Measurements from ENCODE around the gene KCNAB1.

KCNAB1 gene

DNA sequence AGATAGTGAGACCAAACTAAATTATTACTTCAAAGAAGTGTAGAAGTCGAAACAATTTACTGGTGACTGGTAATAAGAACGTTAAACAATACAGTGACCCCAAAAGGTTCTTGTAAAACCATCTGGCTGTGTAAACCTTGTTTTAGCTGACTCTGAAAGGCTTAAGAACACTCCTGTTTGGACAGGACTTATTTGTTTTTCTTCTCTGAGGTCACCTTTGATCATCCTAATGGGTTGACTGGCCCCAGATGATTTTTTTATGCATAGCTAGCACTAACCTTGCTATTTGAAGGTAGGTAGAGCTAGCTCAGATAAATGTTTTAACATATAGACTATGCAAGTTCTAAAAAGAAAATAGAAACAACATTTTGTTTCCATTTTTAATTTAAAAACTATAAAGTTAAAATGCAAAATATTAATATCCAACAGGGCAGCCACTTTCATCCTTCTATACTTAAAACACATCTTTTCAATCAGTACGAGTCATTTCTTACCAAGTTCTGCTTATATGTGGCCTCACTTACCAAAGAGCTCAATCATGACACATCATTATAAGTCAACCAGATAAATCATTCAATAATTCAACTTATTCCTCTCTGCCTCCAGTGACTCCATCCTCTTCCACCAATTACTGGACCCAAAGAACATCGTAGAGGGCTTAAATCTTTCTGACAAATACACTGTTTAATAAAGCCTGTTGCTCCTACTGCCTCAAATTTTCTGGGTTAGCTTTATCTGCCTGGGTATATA lies 275.8 kb downstream of the KCNAB1 start:
- H3K4me3 ChIP-seq (ENCODE audit: low read length) = no peak overlapping the region
- TF ChIP-seq, protein P1, sequence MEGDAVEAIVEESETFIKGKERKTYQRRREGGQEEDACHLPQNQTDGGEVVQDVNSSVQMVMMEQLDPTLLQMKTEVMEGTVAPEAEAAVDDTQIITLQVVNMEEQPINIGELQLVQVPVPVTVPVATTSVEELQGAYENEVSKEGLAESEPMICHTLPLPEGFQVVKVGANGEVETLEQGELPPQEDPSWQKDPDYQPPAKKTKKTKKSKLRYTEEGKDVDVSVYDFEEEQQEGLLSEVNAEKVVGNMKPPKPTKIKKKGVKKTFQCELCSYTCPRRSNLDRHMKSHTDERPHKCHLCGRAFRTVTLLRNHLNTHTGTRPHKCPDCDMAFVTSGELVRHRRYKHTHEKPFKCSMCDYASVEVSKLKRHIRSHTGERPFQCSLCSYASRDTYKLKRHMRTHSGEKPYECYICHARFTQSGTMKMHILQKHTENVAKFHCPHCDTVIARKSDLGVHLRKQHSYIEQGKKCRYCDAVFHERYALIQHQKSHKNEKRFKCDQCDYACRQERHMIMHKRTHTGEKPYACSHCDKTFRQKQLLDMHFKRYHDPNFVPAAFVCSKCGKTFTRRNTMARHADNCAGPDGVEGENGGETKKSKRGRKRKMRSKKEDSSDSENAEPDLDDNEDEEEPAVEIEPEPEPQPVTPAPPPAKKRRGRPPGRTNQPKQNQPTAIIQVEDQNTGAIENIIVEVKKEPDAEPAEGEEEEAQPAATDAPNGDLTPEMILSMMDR (IDR thresholded peaks at IDR 0.05; ENCODE audit: insufficient read depth, low read depth, low read length, missing control alignments) = no peak
- peak; percentile 4 for DNase-seq (ENCODE audit: low read depth)

DNA sequence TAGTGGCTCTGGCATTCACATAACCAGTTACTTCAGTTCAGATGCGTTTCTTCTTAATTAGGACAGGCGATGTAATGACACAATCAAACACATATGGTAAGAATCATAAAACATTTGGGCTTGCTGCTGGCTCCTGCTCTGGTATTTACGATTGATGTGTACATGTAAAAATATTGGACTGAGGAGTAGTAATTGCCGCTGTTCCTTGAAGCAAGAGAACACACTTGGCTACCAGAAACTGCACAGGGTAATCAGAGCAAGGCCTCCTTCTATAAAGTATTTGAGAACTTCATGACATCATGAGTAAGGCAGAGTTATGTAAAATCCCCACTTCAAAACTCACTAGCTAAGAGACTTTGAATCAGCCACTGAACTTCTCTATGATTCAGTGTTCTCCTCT lies 276.5 kb downstream of the KCNAB1 start:
- TF ChIP-seq, protein P1 (IDR thresholded peaks at IDR 0.05; ENCODE audit: insufficient read depth, low read depth, low read length, missing control alignments) = no peak
- H3K4me3 ChIP-seq (ENCODE audit: low read length) = no peak overlapping the region
- DNase-seq (ENCODE audit: low read depth) = no peak

DNA sequence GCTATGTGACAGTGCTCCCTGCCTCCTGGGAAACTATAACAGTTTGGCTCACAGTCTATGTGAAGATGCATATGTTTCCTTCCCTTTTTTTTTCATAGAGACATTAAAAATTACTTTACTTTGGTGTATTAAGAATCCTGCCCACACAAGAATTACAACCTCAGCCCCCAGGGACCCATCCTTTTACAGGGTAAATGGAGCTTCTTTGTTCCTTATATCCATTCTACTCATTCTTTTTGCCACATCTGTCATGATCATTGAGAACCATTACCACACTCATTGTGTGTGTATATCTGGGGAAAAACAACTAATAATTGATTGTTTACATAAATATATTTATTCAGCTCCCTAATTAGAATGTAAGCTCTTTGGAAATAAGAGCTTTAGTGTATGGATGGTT lies 277.2 kb downstream of the KCNAB1 start:
- H3K4me3 ChIP-seq (ENCODE audit: low read length) = no peak overlapping the region
- no peak for DNase-seq (ENCODE audit: low read depth)
- TF ChIP-seq, protein P1 (IDR thresholded peaks at IDR 0.05; ENCODE audit: insufficient read depth, low read depth, low read length, missing control alignments) = no peak

DNA sequence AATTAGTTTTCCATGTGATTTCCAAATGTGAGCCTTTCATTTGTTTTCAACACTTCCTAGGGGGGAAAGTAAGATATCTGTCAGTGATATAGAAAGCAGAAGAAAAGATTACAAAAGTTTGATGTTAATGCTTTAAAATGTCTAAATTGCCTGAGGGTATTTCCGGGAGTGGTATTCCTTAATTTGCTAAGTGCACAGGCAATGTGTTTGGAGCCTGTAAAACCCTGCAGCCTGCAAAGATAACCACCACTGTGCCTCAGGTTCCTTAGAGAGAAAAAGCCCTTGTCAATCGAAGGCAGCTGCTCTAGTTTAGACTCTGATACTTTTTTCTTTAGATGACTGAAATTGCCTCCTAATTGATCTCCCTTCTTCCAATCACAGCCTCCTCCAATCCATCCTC lies 279.7 kb downstream of the KCNAB1 start:
- no peak overlapping the region for H3K4me3 ChIP-seq (ENCODE audit: low read length)
- TF ChIP-seq, protein P1 (IDR thresholded peaks at IDR 0.05; ENCODE audit: insufficient read depth, low read depth, low read length, missing control alignments) = no peak
- no peak for DNase-seq (ENCODE audit: low read depth)

DNA sequence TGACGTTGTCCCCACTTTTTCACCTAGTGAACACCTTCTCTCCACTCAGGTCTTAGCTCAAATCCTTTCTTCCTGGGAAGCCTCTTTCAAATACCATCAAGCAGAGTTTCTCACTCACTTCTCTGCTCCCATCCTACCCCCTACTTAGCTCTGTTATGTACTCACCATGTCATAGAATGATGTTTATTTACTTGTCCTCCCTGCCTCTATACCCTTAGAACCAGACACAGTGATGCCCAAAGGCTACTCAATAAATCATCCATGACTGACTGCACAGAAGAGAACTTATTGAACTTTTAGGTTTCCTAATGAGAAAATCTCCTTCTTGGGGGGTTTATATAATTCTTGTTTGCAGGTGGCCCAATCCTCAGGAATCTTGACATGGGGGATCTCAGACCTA lies 280.4 kb downstream of the KCNAB1 start:
- no peak for DNase-seq (ENCODE audit: low read depth)
- H3K4me3 ChIP-seq (ENCODE audit: low read length) = no peak overlapping the region
- TF ChIP-seq, protein P1 (IDR thresholded peaks at IDR 0.05; ENCODE audit: insufficient read depth, low read depth, low read length, missing control alignments) = no peak

DNA sequence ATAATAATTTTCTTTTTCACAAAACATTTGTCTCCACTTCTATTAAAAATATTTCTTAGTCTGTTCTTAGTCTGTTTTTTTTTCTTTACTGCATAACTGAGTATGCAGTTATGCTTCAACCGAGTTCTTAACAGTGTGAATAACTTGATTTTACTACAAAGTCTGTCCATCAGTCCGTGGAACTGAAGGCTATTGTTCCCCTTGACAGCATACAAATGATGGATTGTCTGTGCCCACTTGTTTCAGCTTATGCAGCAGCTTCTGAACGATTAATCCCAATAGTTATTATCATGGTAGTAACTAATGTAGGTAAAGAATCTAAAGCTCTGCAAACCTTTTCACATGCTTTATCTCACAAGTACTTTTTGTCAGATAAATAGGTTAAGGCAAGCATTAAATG lies 283.8 kb downstream of the KCNAB1 start:
- no peak for DNase-seq (ENCODE audit: low read depth)
- H3K4me3 ChIP-seq (ENCODE audit: low read length) = no peak overlapping the region
- TF ChIP-seq, protein P1 (IDR thresholded peaks at IDR 0.05; ENCODE audit: insufficient read depth, low read depth, low read length, missing control alignments) = no peak

DNA sequence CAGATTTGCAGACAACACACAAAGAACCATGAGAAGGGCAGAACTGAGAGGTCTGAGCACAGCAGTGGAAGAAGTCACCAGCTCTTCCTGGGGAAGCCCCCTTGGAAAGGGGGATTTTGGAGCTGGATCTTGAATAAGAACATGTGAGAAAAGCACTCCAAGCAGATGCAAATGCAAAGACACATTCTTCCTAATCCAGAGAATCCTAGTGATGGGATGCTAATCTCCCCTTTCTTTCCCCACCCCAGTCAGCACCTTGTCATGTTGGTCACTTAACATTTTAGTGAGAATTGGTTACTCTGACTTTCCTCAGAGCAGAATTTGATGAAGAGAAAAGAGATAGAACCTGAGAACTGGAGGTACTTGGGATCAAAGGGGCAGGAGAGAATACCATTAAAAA lies 286.0 kb downstream of the KCNAB1 start:
- H3K4me3 ChIP-seq (ENCODE audit: low read length) = no peak overlapping the region
- DNase-seq (ENCODE audit: low read depth) = no peak
- TF ChIP-seq, protein P1 (IDR thresholded peaks at IDR 0.05; ENCODE audit: insufficient read depth, low read depth, low read length, missing control alignments) = no peak
